PC-3 (cell line): ENCODE measurements around the gene CGNL1. TPM values are rescaled to one million over a fixed set of nuclear protein-coding genes. Genes with fewer than 3 reads are reported as not detected.

Experiments
- ATAC-seq: fragments of 200-7000 bp; cut with Tn5 transposase; 2 replicates; pipeline ENCODE4 v1.9.1; 2020; ENCODE audit warnings: mild to moderate bottlenecking, moderate library complexity
- BruUV-seq: library from RNA; stranded (reverse); fragments of 400-500 nt; replicated peaks from 2 replicates; lab custom pipeline; 2021; lab: Mats Ljungman, UMichigan
- CTCF ChIA-PET: fragments of 300-600 bp; sonication (Branson Sonifier 250); formaldehyde crosslinking; loops from one replicate; lab custom pipeline; 2022; ENCODE audit warnings: antibody characterized with exemption; lab: Charles Lee
- POLR2A ChIA-PET: fragments of 300-600 bp; sonication (Branson Sonifier 250); formaldehyde crosslinking; loops from one replicate; lab custom pipeline; 2022; ENCODE audit warnings: antibody characterized with exemption; ENCODE audit not compliant: unreplicated experiment; lab: Charles Lee
- DNase-seq: peaks from one replicate; pipeline ENCODE4 v3.0.0-alpha.2; 2015
- H2AFZ ChIP-seq: fragments of 300-600 bp; sonication (generic); 2 replicates; pipeline ENCODE4 v1.6.0; 2016; ENCODE audit warnings: antibody characterized with exemption, low read length
- H3F3A ChIP-seq: fragments of 300-600 bp; sonication (generic); one replicate; pipeline ENCODE4 v1.6.0; 2017; ENCODE audit warnings: antibody characterized with exemption, low read length, control low read depth, mild to moderate bottlenecking; ENCODE audit not compliant: unreplicated experiment
- H3K27ac ChIP-seq: fragments of 300-600 bp; sonication (generic); 2 replicates; pipeline ENCODE4 v1.5.1; 2016; ENCODE audit warnings: mild to moderate bottlenecking, low read length
- H3K27me3 ChIP-seq: fragments of 300-600 bp; sonication (generic); 2 replicates; pipeline ENCODE4 v1.6.1; 2016; ENCODE audit warnings: low read length, mixed read lengths
- H3K36me3 ChIP-seq: fragments of 300-600 bp; sonication (generic); 2 replicates; pipeline ENCODE4 v1.6.1; 2016; ENCODE audit warnings: low read depth, mixed run types, low read length, mixed read lengths
- H3K4me1 ChIP-seq: fragments of 300-600 bp; sonication (generic); 2 replicates; pipeline ENCODE4 v1.5.1; 2016; ENCODE audit warnings: low read length; ENCODE audit not compliant: insufficient read depth
- H3K4me2 ChIP-seq: fragments of 300-600 bp; sonication (generic); 2 replicates; pipeline ENCODE4 v1.6.0; 2016; ENCODE audit warnings: low read length
- H3K4me3 ChIP-seq: fragments of 300-600 bp; sonication (generic); 2 replicates; pipeline ENCODE4 v1.5.1; 2016; ENCODE audit warnings: mild to moderate bottlenecking, low read length, mixed read lengths
- H3K79me2 ChIP-seq: fragments of 300-600 bp; sonication (generic); 2 replicates; pipeline ENCODE4 v1.6.1; 2017; ENCODE audit warnings: low read length, mixed read lengths
- H3K9ac ChIP-seq: fragments of 300-600 bp; sonication (generic); 2 replicates; pipeline ENCODE4 v1.6.0; 2016; ENCODE audit warnings: mild to moderate bottlenecking, low read length
- H3K9me2 ChIP-seq: fragments of 300-600 bp; sonication (generic); replicated peaks from 2 replicates; pipeline ENCODE4 v1.6.1; 2016; ENCODE audit warnings: mixed run types, low read length, mixed read lengths
- H3K9me3 ChIP-seq: fragments of 300-600 bp; sonication (generic); 2 replicates; pipeline ENCODE4 v1.6.1; 2016; ENCODE audit warnings: low read length, mixed read lengths
- H4K20me1 ChIP-seq: fragments of 300-600 bp; sonication (generic); 2 replicates; pipeline ENCODE4 v1.6.1; 2016; ENCODE audit warnings: low read length, mixed read lengths
- EZH2 ChIP-seq: fragments of 300-600 bp; sonication (generic); IDR thresholded peaks from one replicate; pipeline ENCODE4 v1.6.1; 2017; ENCODE audit warnings: antibody characterized with exemption, mild to moderate bottlenecking, low read length; ENCODE audit not compliant: unreplicated experiment
- EZH2phosphoT487 ChIP-seq: fragments of 300-600 bp; sonication (generic); IDR thresholded peaks from 2 replicates; pipeline ENCODE4 v1.6.1; 2018; ENCODE audit warnings: mild to moderate bottlenecking, antibody characterized with exemption, low read length, borderline replicate concordance
- intact Hi-C: fragments of 100-400 bp; cut with micrococcal nuclease; formaldehyde crosslinking; loops from 2 replicates; pipeline ENCODE4 v1.9.0; 2023
- total RNA-seq: library from RNA; depleted of rRNA; stranded (reverse); fragments of >200 nt; gene quantifications from 2 replicates; pipeline ENCODE4 v1.2.3, GENCODE V29; 2014
- TF ChIP-seq, protein P1 (sequence below): fragments of 300-600 bp; sonication (generic); conservative IDR thresholded peaks from 2 replicates; pipeline ENCODE4 v1.5.1; 2017; ENCODE audit warnings: antibody characterized with exemption, low read depth, mild to moderate bottlenecking, low read length

Gene CGNL1
- total RNA-seq, 1 experiment from 2014 or later, result 0.66 TPM

GRCh38 chr15:57436166-57436565, 59.9 kb downstream of the CGNL1 start:
- H3K4me2 ChIP-seq, result no peak overlapping the region
- POLR2A ChIA-PET, result no interaction called here
- H3K27me3 ChIP-seq, result no peaks in the 10 kb centered on the region
- H3K79me2 ChIP-seq, result no peaks in the 10 kb centered on the region
- no peaks in the 10 kb centered on the region for H3K4me1 ChIP-seq
- no peaks in the 10 kb centered on the region for H3K9me2 ChIP-seq
- no peaks in the 10 kb centered on the region for H3F3A ChIP-seq
- no peaks in the 10 kb centered on the region for H4K20me1 ChIP-seq
- H3K36me3 ChIP-seq, result no peaks in the 10 kb centered on the region
- no peaks in the 10 kb centered on the region for H3K9me3 ChIP-seq
- no peak overlapping the region for H3K9ac ChIP-seq
- CTCF ChIA-PET, result no interaction called here
- BruUV-seq, result no TSS peak
- TF ChIP-seq EZH2phosphoT487 (no peak), EZH2 (no peak)
- TF ChIP-seq, protein P1, sequence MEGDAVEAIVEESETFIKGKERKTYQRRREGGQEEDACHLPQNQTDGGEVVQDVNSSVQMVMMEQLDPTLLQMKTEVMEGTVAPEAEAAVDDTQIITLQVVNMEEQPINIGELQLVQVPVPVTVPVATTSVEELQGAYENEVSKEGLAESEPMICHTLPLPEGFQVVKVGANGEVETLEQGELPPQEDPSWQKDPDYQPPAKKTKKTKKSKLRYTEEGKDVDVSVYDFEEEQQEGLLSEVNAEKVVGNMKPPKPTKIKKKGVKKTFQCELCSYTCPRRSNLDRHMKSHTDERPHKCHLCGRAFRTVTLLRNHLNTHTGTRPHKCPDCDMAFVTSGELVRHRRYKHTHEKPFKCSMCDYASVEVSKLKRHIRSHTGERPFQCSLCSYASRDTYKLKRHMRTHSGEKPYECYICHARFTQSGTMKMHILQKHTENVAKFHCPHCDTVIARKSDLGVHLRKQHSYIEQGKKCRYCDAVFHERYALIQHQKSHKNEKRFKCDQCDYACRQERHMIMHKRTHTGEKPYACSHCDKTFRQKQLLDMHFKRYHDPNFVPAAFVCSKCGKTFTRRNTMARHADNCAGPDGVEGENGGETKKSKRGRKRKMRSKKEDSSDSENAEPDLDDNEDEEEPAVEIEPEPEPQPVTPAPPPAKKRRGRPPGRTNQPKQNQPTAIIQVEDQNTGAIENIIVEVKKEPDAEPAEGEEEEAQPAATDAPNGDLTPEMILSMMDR, result no peak
- H3K27ac ChIP-seq, result no peak overlapping the region
- DNase-seq (no peak), ATAC-seq (no peak)
- H3K4me3 ChIP-seq, result no peak overlapping the region
- H2AFZ ChIP-seq, result no peak overlapping the region
- intact Hi-C loops, result no loop called here

- TF ChIP-seq EZH2phosphoT487 (no peak), EZH2 (no peak)
- TF ChIP-seq, protein P1, result no peak
- BruUV-seq, result no TSS peak
- no peak overlapping the region for H3K9ac ChIP-seq
- H3K9me2 ChIP-seq, result no peaks in the 10 kb centered on the region
- intact Hi-C loops, result no loop called here
- H2AFZ ChIP-seq, result no peak overlapping the region
- H3K27me3 ChIP-seq, result no peaks in the 10 kb centered on the region
- DNase-seq, result no peak
- H3F3A ChIP-seq, result no peaks in the 10 kb centered on the region
- CTCF ChIA-PET, result no interaction called here
- no peak overlapping the region for H3K4me3 ChIP-seq
- H3K4me1 ChIP-seq, result no peaks in the 10 kb centered on the region
- H3K36me3 ChIP-seq, result no peaks in the 10 kb centered on the region
- no peak overlapping the region for H3K4me2 ChIP-seq
- POLR2A ChIA-PET, result no interaction called here
- H3K79me2 ChIP-seq, result no peaks in the 10 kb centered on the region
- no peaks in the 10 kb centered on the region for H3K9me3 ChIP-seq
- no peaks in the 10 kb centered on the region for H4K20me1 ChIP-seq
- H3K27ac ChIP-seq, result no peak overlapping the region
- no peak for ATAC-seq
Measured at GRCh38 chr15:57436961-57437360, 60.7 kb downstream of the CGNL1 start.

DNA sequence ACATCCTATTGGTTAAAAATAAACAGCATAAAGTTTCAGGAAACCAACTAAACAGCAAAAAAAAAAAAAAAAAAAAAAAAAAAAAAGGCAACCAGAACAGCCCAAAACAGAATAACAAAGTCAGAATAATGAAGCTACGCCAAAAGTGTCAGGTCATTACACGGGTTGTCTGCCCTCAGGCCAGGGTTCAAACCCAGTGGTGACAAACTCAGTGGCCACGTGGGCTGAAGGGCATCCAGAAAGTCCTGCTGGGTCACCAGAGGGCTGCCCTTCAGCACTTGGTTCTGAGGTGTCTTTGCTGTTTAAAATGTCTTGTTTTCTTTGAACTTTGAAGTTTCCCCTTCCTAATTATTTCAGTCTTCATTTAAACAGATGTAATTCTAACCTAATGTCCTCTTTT, 61.3 kb downstream of the CGNL1 start:
- CTCF ChIA-PET, result no interaction called here
- no TSS peak for BruUV-seq
- intact Hi-C loops, result no loop called here
- H3K9me3 ChIP-seq, result no peaks in the 10 kb centered on the region
- no peaks in the 10 kb centered on the region for H3F3A ChIP-seq
- no peaks in the 10 kb centered on the region for H3K27me3 ChIP-seq
- H3K4me3 ChIP-seq, result no peak overlapping the region
- no peak overlapping the region for H3K27ac ChIP-seq
- no peak overlapping the region for H3K4me2 ChIP-seq
- H4K20me1 ChIP-seq, result no peaks in the 10 kb centered on the region
- H3K9ac ChIP-seq, result no peak overlapping the region
- no peaks in the 10 kb centered on the region for H3K9me2 ChIP-seq
- no peaks in the 10 kb centered on the region for H3K79me2 ChIP-seq
- TF ChIP-seq EZH2phosphoT487 (no peak), EZH2 (no peak)
- TF ChIP-seq, protein P1, result no peak
- ATAC-seq (no peak), DNase-seq (no peak)
- H3K4me1 ChIP-seq, result no peaks in the 10 kb centered on the region
- POLR2A ChIA-PET, result no interaction called here
- no peaks in the 10 kb centered on the region for H3K36me3 ChIP-seq
- no peak overlapping the region for H2AFZ ChIP-seq
